PC-9 (cell line): ENCODE data around the gene CCDC71L. TPM values are rescaled to one million over a fixed set of nuclear protein-coding genes. Genes with fewer than 3 reads are reported as not detected.

Experiments used
- BruUV-seq: library from RNA; stranded (reverse); fragments of 400-500 nt; replicated peaks from 2 replicates; lab custom pipeline; 2021; lab: Mats Ljungman, UMichigan
- CTCF ChIA-PET: fragments of 300-600 bp; sonication (Branson Sonifier 250); formaldehyde crosslinking; loops from one replicate; lab custom pipeline; 2022; ENCODE audit warnings: antibody characterized with exemption; lab: Charles Lee
- POLR2A ChIA-PET: fragments of 300-600 bp; sonication (Branson Sonifier 250); formaldehyde crosslinking; loops from one replicate; lab custom pipeline; 2022; ENCODE audit warnings: antibody characterized with exemption; ENCODE audit not compliant: unreplicated experiment; lab: Charles Lee
- DNase-seq, 2 experiments: peaks; one replicate each; pipeline versions ENCODE4 v3.0.0 to v3.0.0-alpha.2; 2015 to 2022; ENCODE audit warnings: mixed read lengths in 1 of 2
- H2AFZ ChIP-seq: fragments of 200-600 bp; sonication (generic); 2 replicates; pipeline ENCODE4 v1.8.1; 2017; ENCODE audit warnings: antibody characterized with exemption
- H3F3A ChIP-seq: fragments of 200-600 bp; sonication (generic); 2 replicates; pipeline ENCODE4 v1.8.1; 2017; ENCODE audit warnings: antibody characterized with exemption, mild to moderate bottlenecking, low read depth; ENCODE audit not compliant: insufficient read depth
- H3K27ac ChIP-seq: fragments of 200-600 bp; sonication (generic); 2 replicates; pipeline ENCODE4 v1.6.1; 2016; ENCODE audit warnings: mixed run types
- H3K27me3 ChIP-seq: fragments of 200-600 bp; sonication (generic); 2 replicates; pipeline ENCODE4 v1.6.1; 2016; ENCODE audit warnings: low read depth, mixed run types; ENCODE audit not compliant: insufficient read depth
- H3K36me3 ChIP-seq: fragments of 200-600 bp; sonication (generic); 2 replicates; pipeline ENCODE4 v1.6.1; 2016; ENCODE audit warnings: low read depth, mixed run types
- H3K4me1 ChIP-seq: fragments of 200-600 bp; sonication (generic); replicated peaks from 2 replicates; pipeline ENCODE4 v1.6.1; 2016; ENCODE audit warnings: mixed run types; ENCODE audit not compliant: insufficient read depth
- H3K4me2 ChIP-seq: fragments of 200-600 bp; sonication (generic); 2 replicates; pipeline ENCODE4 v1.6.1; 2017; ENCODE audit warnings: mixed run types
- H3K4me3 ChIP-seq: fragments of 200-600 bp; sonication (generic); 2 replicates; pipeline ENCODE4 v1.6.1; 2016; ENCODE audit warnings: mixed run types
- H3K79me2 ChIP-seq: fragments of 200-600 bp; sonication (generic); 2 replicates; pipeline ENCODE4 v1.6.1; 2017; ENCODE audit warnings: low read depth, mixed run types
- H3K9me2 ChIP-seq: fragments of 200-600 bp; sonication (generic); 2 replicates; pipeline ENCODE4 v1.8.1; 2017; ENCODE audit warnings: mild to moderate bottlenecking; ENCODE audit not compliant: insufficient read depth
- H3K9me3 ChIP-seq: fragments of 200-600 bp; sonication (generic); 2 replicates; pipeline ENCODE4 v1.8.1; 2016; ENCODE audit warnings: low read depth; ENCODE audit not compliant: insufficient read depth
- H4K20me1 ChIP-seq: fragments of 200-600 bp; sonication (generic); 2 replicates; pipeline ENCODE4 v1.8.1; 2017; ENCODE audit not compliant: insufficient read depth
- CTCF ChIP-seq: fragments of 200-600 bp; sonication (generic); conservative IDR thresholded peaks from 2 replicates; pipeline ENCODE4 v1.6.1; 2017; ENCODE audit warnings: mixed run types, antibody characterized with exemption, mild to moderate bottlenecking, moderate library complexity
- EZH2 ChIP-seq: fragments of 200-600 bp; sonication (generic); IDR thresholded peaks from 2 replicates; pipeline ENCODE4 v1.8.0; 2017; ENCODE audit warnings: antibody characterized with exemption, low read depth
- intact Hi-C: fragments of 100-400 bp; cut with micrococcal nuclease; formaldehyde crosslinking; loops from one replicate; pipeline ENCODE4 v1.10.0; 2022; ENCODE audit not compliant: unreplicated experiment
- total RNA-seq: library from RNA; stranded (reverse); gene quantifications from 2 replicates; pipeline ENCODE4 v1.2.3, GENCODE V29; 2021

Gene CCDC71L
- total RNA-seq, 1 experiment from 2014 or later = 18.4 TPM

- DNase-seq = no peak
- Histone ChIP-seq H3K4me3 (no peak overlapping the region), H3F3A (no peaks in the 10 kb centered on the region), H3K27me3 (no peaks in the 10 kb centered on the region), H3K27ac (no peak overlapping the region), H4K20me1 (no peaks in the 10 kb centered on the region), H3K4me1 (no peaks in the 10 kb centered on the region), H2AFZ (no peak overlapping the region), H3K9me3 (no peaks in the 10 kb centered on the region), H3K36me3 (no peaks in the 10 kb centered on the region), H3K4me2 (no peak overlapping the region), H3K79me2 (no peaks in the 10 kb centered on the region), H3K9me2 (no peaks in the 10 kb centered on the region)
- intact Hi-C loops = no loop called here
- POLR2A ChIA-PET = no interaction called here
- no TSS peak for BruUV-seq
- CTCF ChIA-PET = no interaction called here
- TF ChIP-seq EZH2 = no peak
These were observed 51.5 kb downstream of the CCDC71L start for GRCh38 chr7:106609416-106609815.

GRCh38 chr7:106608661-106609060, 52.3 kb downstream of the CCDC71L start:
- ChIA-PET POLR2A (no interaction called here), CTCF (no interaction called here)
- no peak overlapping the region for H3K27ac ChIP-seq
- no peak overlapping the region for H3K4me3 ChIP-seq
- no peaks in the 10 kb centered on the region for H3K9me3 ChIP-seq
- no peaks in the 10 kb centered on the region for H3K27me3 ChIP-seq
- no peaks in the 10 kb centered on the region for H3K9me2 ChIP-seq
- intact Hi-C loops = no loop called here
- BruUV-seq = no TSS peak
- H2AFZ ChIP-seq = no peak overlapping the region
- no peak overlapping the region for H3K4me2 ChIP-seq
- H3F3A ChIP-seq = no peaks in the 10 kb centered on the region
- no peaks in the 10 kb centered on the region for H3K36me3 ChIP-seq
- no peaks in the 10 kb centered on the region for H3K79me2 ChIP-seq
- no peaks in the 10 kb centered on the region for H3K4me1 ChIP-seq
- no peaks in the 10 kb centered on the region for H4K20me1 ChIP-seq
- DNase-seq = no peak
- TF ChIP-seq CTCF (no peak), EZH2 (no peak)

Other genes starting within 250 kb of the CCDC71L start
- gene PIK3CG, start 204.1 kb upstream of the CCDC71L start, total RNA-seq = not detected in 2 replicates